T-helper 1 cell (primary cell): ENCODE data around the gene SIMC1.

Experiments
- DNase-seq, 5 donors: peaks; one replicate each; pipeline ENCODE4 v3.0.0-alpha.2; 2012 to 2020

The SIMC1 gene

GRCh38 chr5:176365351-176366231 lies 127.4 kb downstream of the SIMC1 start, which contains the start of gene ARL10:
Gene ARL10 (plus strand): TSS chr5:176365487. CDS start chr5:176365564, 77 bp downstream.
- peak; percentile 24 to 51 (median 37) for DNase-seq

- DNase-seq = no peak
Observed at GRCh38 chr5:176366232-176366894, 128.1 kb downstream of the SIMC1 start.

GRCh38 chr5:176368726-176369125 lies 130.5 kb downstream of the SIMC1 start:
- DNase-seq = no peak

GRCh38 chr5:176369934-176370711 lies 131.9 kb downstream of the SIMC1 start:
- DNase-seq = no peak

- no peak for DNase-seq
Observed at GRCh38 chr5:176371621-176372539, 133.7 kb downstream of the SIMC1 start.

- no peak for DNase-seq
Observed at GRCh38 chr5:176373100-176373818, 135.0 kb downstream of the SIMC1 start.

- no peak for DNase-seq
Observed at GRCh38 chr5:176379881-176380280, 141.7 kb downstream of the SIMC1 start.

- no peak for DNase-seq
Observed at GRCh38 chr5:176381423-176381822, 143.2 kb downstream of the SIMC1 start.

- no peak for DNase-seq
Observed at GRCh38 chr5:176381979-176382378, 143.8 kb downstream of the SIMC1 start.

- DNase-seq = no peak
Observed at GRCh38 chr5:176382721-176383120, 144.5 kb downstream of the SIMC1 start.

GRCh38 chr5:176383248-176383905 lies 145.2 kb downstream of the SIMC1 start:
- DNase-seq = no peak

GRCh38 chr5:176383961-176384360 lies 145.7 kb downstream of the SIMC1 start:
- no peak for DNase-seq

GRCh38 chr5:176384366-176384930 lies 146.2 kb downstream of the SIMC1 start:
- DNase-seq = no peak

GRCh38 chr5:176384991-176385390 lies 146.8 kb downstream of the SIMC1 start:
- DNase-seq = no peak

GRCh38 chr5:176386491-176386890 lies 148.3 kb downstream of the SIMC1 start:
- no peak for DNase-seq

GRCh38 chr5:176387384-176387925 lies 149.2 kb downstream of the SIMC1 start:
- no peak for DNase-seq

GRCh38 chr5:176388003-176388443 lies 149.8 kb downstream of the SIMC1 start:
- DNase-seq = no peak

- DNase-seq = peak; percentile 98 to 100 (median 99)
Observed at GRCh38 chr5:176388444-176389134, 150.4 kb downstream of the SIMC1 start, which contains the start of the genes HIGD2A and NOP16. Gene HIGD2A (plus strand): TSS chr5:176388751. CDS start chr5:176388820, 69 bp downstream. Gene NOP16 (minus strand): TSS chr5:176388598. CDS start chr5:176388539, 59 bp downstream.
